SKM-1 treated with dmso at 0.1 percent for 144 hours (cell line): Measurements from ENCODE around the gene FNDC11.

Experiments
- DNase-seq: peaks from one replicate; lab custom pipeline; 2025; ENCODE audit not compliant: unreplicated experiment; lab: John Stamatoyannopoulos, UW

The FNDC11 gene

DNA sequence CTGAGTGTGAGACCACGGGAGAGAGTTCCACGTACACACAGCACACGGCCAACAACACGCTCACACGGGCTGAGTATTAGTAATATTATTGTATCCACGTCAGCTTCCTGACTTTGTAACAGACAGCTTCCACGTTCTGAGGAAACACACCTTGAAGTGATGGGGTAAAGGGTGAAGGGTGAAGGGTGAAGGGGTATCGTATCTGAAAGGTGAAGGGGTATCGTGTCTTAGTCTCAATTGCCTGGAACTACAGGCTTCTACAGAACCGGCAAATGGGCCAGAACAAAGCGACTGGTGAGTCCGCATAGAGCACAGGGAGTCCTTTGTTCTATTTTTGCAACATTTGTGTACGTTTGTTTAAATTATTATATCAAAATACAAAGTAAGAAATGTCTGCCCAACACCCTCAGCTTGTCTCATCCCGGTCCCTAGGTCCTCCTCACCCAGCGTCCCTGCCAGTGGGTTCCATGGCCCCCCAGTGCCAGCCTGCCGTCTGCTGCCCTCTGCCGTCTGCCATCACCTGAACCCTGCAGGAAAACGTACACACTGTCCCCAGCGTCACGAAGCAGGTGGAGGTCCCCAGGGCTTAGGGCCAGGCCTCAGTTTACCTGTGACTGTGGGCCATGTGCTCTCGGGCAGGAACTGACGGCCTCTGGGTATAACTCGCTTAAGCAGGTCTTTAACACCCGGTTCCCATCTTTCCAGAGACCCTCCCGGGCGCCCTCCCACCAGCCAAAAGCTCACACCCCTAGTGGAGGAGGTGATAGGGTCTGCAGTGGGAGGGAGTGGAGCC is 24.5 kb downstream of the FNDC11 start:
- DNase-seq = no peak

GRCh38 chr20:63579017-63579694 is 25.2 kb downstream of the FNDC11 start:
- no peak for DNase-seq

- DNase-seq = no peak
Observed at GRCh38 chr20:63580796-63581461, 27.0 kb downstream of the FNDC11 start.

DNA sequence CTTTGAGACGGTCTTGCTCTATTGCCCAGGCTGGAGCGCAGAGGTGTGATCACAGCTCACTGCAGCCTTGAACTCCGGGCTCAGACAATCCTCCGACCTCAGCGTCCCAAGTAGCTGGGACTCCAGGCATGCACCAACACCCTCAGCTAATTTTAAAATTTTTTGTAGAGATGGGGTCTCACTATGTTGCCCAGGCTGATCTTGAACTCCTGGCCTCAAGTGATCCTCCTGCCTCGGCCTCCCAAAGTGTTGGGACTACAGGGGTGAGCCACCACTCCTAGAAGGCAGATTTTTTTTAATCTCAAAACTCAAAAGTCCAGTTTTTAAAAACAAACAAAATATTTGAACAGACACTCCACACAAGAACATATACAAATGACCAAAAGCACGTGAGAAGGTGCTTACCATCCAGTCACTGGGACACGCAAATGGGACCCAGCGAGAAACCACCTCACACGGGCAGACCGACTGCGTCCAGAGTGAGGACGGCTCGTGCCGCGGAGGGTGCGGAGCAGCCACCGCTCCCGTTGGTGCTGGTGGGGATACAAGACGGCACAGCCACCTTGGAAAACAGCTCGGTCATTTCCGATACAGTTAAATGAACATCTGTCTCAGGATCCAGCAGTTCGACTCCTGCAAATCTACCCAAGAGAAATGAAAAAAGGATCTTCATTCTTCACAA is 28.6 kb downstream of the FNDC11 start:
- no peak for DNase-seq

DNA sequence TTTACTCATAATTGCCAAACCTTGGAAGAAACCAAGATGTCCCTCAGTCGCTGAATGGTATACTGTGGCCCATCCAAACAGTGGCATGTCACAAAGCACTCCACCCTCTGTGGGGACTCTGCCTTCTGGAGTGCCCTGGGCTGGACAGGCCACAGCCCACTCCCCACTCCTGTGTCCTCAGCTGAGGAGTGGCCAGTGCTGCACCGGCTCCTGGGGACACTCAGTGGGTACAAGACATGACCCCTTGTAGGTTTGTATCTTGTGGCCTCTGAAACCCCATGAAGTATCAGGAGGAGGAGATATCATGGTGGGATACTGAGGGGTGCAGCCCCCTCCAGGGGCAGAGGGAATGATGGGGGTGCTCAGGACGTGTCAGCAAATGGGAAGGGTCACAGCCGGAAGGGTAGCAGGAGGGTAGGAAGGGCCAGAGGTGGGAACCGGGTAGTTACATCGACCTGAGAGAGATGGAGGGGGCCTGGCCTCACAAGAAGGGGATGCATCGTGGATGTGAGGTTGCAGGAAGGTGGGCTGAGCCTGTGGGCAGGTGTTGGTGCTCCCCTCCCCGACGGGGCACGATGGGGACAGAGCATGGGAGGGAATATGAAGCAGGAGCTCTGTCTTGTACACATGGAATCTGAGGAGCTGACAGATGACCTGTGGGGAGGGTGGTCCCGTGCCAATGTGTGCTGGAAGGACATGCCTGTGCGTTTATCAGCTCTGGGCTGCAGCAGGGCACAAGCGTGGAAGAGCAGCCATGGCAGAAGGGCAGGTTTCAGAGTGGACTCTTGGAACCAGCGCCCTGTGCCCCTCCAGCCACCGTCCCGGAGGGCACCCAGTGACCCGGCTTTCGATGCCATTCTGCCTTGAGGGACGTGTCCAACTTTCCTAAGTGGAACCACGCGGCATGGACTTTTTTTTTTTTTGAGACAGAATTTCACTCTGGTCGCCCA is 31.9 kb downstream of the FNDC11 start:
- DNase-seq = no peak

- no peak for DNase-seq
Observed at GRCh38 chr20:63586797-63587196, 32.8 kb downstream of the FNDC11 start.

- DNase-seq = no peak
Observed at GRCh38 chr20:63587256-63587655, 33.3 kb downstream of the FNDC11 start.

- DNase-seq = no peak
Observed at GRCh38 chr20:63587776-63588591, 34.0 kb downstream of the FNDC11 start.

GRCh38 chr20:63588641-63589041 is 34.7 kb downstream of the FNDC11 start:
- DNase-seq = no peak

DNA sequence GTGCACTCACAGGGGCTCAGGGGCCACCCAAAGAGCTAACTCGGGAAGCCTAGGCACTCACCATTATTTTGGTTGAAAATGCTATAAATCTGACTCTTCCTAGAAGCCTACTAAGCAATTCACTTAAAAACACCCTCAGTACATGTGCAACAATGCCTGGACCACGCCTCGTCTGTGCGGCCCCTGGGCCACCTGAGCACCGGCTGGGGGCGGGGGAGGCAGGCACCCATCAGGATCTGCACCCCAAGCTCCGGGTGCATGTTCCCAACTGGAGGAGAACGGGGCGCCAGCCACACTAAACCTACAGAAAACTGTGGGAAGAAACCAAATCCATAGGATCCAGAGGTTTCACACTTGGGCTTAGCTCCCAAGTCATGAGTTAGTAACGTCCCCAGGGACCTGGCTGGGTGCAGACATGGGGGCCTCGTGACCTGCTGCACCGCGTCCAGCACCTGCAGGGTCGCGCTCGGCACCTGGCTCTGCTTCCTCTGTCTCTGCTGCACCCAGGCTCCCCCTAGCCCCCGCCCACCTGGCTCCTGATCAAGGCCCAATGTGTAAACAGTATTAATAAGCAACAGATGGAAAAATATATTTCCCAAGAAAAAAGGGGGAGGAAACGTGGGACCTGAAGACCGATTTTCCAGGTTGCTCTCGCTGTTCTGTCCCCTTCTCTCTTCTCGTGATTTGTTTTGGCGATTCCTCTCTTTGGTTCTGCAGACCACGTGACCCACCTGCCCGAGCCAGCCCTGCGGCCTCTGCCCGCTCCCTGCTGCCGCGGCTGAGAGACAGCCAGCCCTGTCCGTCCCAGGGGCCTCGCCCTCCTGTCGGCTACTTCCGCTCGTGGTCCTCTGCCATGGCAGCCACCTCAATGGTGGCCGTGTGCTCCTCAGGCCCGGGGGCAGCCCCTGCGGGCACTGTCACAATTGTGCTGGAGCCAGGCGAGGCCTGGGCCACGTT is 35.6 kb downstream of the FNDC11 start:
- no peak for DNase-seq

- no peak for DNase-seq
Observed at GRCh38 chr20:63590218-63591146, 36.5 kb downstream of the FNDC11 start.

- no peak for DNase-seq
Observed at GRCh38 chr20:63591147-63591533, 37.2 kb downstream of the FNDC11 start.

DNA sequence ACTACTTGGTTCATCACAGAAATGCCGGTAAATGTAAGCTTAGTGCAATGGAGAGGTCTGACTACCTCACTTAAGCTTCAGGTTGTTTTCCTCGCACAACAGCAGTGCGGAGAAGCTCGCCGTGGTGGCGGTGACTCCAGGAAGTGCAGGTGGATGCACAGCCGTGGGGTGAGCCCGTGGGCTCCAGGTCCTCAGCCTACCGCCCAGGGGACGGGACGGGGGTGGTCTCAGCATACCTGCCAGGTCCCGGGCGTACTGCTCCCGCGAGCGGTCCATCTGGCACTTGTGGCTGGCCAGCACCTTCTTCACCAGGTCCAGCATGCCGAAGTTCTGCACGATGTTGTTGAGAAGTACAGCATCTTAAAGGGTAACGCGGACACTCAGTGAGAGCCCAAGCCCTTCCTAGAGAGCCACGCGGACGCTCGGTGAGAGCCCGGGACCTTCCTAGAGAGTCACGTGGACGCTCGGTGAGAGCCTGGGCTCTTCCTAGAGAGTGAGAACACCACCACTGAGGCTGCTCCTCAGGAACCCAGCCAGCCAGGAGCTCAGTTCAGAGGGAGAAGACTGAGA is 37.9 kb downstream of the FNDC11 start:
- DNase-seq = no peak

GRCh38 chr20:63592661-63593060 is 38.7 kb downstream of the FNDC11 start:
- no peak for DNase-seq

DNA sequence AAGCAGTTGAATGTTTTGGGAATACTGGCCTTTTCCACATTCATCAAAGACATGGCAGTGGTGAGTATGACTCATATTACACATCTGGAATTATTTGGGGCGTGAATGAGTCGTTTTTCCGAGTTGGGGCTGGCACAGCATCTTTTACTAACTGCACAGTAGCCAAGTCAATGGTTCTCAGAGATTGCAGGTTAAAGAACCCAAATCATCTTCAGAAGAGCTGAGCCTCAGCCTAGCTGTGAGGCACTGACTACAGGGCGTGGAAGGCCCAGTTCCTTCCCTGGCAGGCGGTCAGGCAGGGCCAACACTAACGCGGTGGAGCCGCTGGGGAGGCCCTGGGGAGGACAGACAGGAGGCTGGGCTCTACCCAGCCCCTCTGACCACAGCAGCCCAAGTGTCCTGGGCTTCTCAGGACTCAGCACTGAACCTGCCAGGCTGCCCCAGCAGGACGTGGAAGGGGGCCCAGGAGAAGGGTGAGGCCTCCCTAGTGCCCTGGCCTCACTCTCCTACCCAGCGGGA is 40.1 kb downstream of the FNDC11 start:
- no peak for DNase-seq

DNA sequence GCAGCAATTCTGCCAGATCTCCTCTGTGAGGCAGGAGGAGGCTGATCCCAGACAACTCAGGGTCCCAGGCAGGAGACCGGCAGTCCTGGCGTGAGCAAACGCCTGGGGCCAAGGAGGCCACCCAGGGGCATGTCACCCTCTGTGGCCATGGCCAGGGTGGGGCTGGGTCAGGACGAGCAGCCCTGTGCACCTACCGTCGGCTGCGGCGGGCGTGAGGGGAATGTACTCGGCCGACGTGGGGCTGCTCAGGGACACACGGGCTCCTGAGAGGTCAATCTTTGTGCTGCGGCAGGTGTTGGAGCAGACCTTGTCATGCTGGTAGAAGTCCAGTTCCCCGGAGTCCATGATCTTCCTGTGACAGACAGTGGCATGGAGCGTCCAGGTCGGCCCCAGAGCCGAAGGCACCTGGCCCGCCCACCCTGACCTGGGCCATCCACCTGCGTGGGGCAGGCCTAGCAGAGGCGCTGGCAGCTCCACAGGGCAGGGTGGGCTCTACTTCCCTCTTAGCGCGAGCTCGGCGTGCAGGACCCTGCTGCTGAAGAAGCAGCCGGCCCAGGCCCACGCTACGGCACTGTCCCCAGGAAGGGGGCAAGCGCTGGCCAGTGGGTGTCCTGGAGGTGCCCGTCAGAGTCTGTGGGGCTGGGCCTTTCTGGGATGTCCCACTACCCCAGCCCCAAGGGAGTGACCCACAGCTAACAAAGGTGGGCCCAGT is 41.6 kb downstream of the FNDC11 start:
- DNase-seq = no peak
